8988T (cell line): ENCODE results near the gene GJB6.
A peak's percentile ranks its signal among the peaks of the same experiment; 100 is the strongest.

Source experiments
- DNase-seq: peaks from one replicate; pipeline ENCODE4 v3.0.0; 2011

The GJB6 gene

DNA sequence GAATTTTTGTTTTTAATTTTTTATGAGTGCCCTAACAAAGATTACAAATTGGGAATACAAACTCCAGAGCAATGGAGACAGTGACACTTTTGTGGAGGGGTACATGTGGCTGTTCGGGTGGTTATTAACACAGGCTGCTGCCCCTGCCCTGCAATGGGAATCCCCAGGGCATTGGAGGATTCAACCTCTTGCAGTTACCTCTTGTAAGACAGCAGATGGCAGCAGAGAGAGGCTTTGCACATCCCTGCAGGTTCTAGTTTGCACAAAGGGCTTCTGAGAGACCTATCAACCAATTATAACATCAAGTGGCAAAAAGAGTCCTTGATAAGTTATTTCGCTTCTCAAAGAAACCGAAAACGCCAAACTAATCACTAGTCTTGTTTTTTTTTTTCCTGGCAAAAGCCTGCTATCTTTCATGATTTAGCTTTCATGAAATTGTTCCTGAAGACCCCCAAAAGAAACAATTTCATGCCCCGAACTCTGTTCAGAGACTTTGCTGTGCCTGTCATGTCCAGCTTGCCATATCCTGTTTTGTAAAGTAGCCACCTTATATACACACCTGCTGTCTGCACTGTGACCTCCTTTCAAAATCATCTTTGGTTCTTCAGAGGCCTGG, 49.8 kb downstream of the GJB6 start:
- peak; percentile 49 for DNase-seq

DNA sequence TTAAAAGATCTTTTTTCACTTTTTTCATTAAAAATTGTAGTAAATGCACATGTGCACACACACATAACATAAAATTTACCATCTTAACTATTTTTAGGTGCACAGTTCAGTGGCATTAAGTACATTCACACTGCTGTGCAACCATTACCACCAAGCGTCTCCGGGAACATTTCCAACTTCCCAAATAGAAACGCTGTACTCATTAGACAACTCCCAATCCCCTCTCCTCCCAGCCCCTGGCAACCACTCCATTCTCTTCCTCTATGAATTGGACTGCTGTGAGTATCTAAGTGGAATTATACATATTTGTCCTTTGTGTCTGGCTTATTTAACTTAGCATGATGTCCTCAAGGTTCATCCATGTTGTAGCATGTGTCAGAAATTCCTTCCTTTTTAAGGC, 50.9 kb downstream of the GJB6 start:
- no peak for DNase-seq

DNA sequence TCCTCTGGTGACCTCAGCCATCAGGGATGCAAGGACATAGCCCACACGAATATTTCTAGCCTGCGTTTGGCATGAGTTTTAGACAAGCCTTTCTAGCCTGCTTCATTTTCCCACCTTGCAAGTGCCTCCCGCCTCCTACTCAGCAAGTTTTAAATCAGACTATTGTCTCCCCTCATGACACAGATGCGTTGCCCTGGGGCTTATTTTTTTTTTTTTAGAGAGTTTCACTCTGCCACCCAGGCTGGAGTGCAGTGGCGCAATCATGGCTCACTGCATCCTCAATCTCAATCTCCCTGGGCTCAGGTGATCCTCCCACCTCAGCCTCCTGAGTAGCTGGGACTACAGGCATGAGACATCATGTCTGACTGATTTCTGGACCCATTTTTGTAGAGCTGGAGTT, 54.0 kb downstream of the GJB6 start:
- DNase-seq, result no peak

- DNase-seq, result no peak
These were observed 54.9 kb downstream of the GJB6 start for GRCh38 chr13:20177049-20177831.

GRCh38 chr13:20175907-20176652, 56.0 kb downstream of the GJB6 start:
- no peak for DNase-seq

DNA sequence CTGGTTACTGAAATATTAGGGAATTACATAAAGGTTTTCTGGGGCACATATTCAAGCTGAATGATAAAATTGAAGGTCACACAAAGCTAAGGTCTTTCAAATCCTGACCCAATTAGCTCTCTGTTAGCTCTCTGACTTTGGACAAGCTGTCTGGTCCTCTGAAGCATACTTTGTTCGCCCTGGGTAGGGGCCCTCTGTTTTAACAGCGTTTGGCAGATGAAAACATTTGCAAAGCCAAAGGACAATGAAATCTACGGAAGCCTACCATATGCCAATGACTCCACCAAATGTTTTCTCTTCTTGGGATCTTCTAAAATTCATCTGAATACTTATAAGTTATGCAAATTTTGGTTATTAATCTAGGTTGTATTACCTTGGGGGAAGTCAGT, 56.7 kb downstream of the GJB6 start:
- DNase-seq, result no peak

- DNase-seq, result peak; percentile 65
These were observed 57.3 kb downstream of the GJB6 start for GRCh38 chr13:20174656-20175405.

DNA sequence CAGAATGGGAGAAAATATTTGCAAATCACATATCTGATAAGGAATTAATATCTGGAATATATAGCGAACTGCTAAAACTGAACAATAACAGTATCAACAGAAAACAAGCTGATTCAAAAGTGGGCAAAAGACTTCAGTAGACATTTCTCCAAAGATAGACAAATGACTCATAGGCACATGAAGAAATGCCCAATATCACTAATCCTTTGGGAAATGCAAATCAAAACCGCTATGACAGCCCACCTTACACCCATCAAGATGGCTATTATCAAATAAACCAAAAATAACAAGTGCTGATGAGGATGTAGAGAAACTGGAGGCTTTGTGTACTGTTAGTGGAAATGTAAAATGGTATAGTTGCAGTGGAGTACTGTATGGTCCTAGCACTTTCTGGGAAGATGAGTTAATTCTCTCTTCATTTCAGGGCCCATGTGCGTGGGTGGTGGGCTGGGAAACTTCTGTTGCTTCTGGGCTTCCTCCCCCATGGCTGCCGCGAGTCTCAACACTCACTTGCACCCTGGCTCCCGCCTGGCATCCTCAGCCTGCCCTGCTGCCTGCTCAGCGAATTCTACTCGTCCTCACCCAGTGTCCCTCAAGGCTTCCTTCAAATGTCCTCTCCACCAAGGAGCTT, 58.9 kb downstream of the GJB6 start:
- no peak for DNase-seq
